HG02759 (cell line): ENCODE measurements around the gene KIF4A.

Experiments used
- ATAC-seq: cut with Tn5 transposase; IDR thresholded peaks from one replicate; pipeline ENCODE4 v1.9.1; 2021; ENCODE audit warnings: mild to moderate bottlenecking, moderate library complexity; ENCODE audit not compliant: unreplicated experiment

The KIF4A gene

GRCh38 chrX:70464051-70464450 lies 174.1 kb downstream of the KIF4A start:
- ATAC-seq = no peak

- no peak for ATAC-seq
Measured at GRCh38 chrX:70466968-70467367, 177.1 kb downstream of the KIF4A start.

GRCh38 chrX:70468709-70469108 lies 178.8 kb downstream of the KIF4A start:
- ATAC-seq = no peak
